SK-N-SH (cell line): ENCODE measurements around the gene P2RY8. TPM values are rescaled to one million over a fixed set of nuclear protein-coding genes. Genes with fewer than 3 reads are reported as not detected.

ENCODE experiments used
- CTCF ChIA-PET: fragments of 300-600, 350-600 bp; formaldehyde crosslinking; extraction: SDS; loops from one replicate; lab custom pipeline; 2021; lab: Yijun Ruan, JAX
- POLR2A ChIA-PET: fragments of 350-600 bp; sonication (Branson Sonifier 250); formaldehyde crosslinking; extraction: SDS; loops from one replicate; lab custom pipeline; 2020; ENCODE audit warnings: antibody characterized with exemption, inconsistent platforms; lab: Yijun Ruan, JAX
- DNase-seq: peaks from one replicate; pipeline ENCODE4 v3.0.0; 2012
- H2AFZ ChIP-seq: fragments of 200-600 bp; sonication (generic); 2 replicates; pipeline ENCODE4 v1.8.1; 2016; ENCODE audit warnings: antibody characterized with exemption, mild to moderate bottlenecking, low read depth
- H3F3A ChIP-seq: fragments of 200-600 bp; sonication (generic); replicated peaks from 2 replicates; pipeline ENCODE3; 2016; ENCODE audit warnings: antibody characterized with exemption, mild to moderate bottlenecking; ENCODE audit not compliant: insufficient read depth
- H3K27ac ChIP-seq, 2 experiments: fragments of 200-500 bp in 1 of 2; fragments of 200-600 bp in 1 of 2; sonication (Bioruptor generic) in 1 of 2; sonication (generic), shearing (Covaris generic) in 1 of 2; 2 replicates each; pipeline versions ENCODE4 v1.5.1 to v1.6.1; 2014 to 2016; ENCODE audit warnings: low read depth in 2 of 2, inconsistent platforms in 1 of 2, low read length in 1 of 2, mild to moderate bottlenecking in 1 of 2, mixed read lengths in 1 of 2
- H3K27me3 ChIP-seq: fragments of 200-600 bp; sonication (generic), shearing (Covaris generic); 2 replicates; pipeline ENCODE4 v1.6.1; 2016; ENCODE audit warnings: mixed run types; ENCODE audit not compliant: insufficient read depth
- H3K36me3 ChIP-seq, 2 experiments: fragments of 200-500 bp in 1 of 2; fragments of 200-600 bp in 1 of 2; sonication (Bioruptor generic) in 1 of 2; sonication (generic) in 1 of 2; replicated peaks in 1 of 2; 2 replicates each; pipeline versions ENCODE3 to v1.5.1; 2014 to 2016; ENCODE audit warnings: low read length in 1 of 2, mild to moderate bottlenecking in 1 of 2; ENCODE audit not compliant: insufficient read depth in 2 of 2, control insufficient read depth in 1 of 2
- H3K4me1 ChIP-seq, 2 experiments: fragments of 200-500 bp in 1 of 2; fragments of 200-600 bp in 1 of 2; sonication (Bioruptor generic) in 1 of 2; sonication (generic), shearing (Covaris generic) in 1 of 2; 2 replicates each; pipeline versions ENCODE4 v1.5.1 to v1.6.1; 2014 to 2016; ENCODE audit warnings: low read depth in 1 of 2, low read length in 1 of 2, mixed run types in 1 of 2; ENCODE audit not compliant: insufficient read depth in 2 of 2, control insufficient read depth in 1 of 2
- H3K4me2 ChIP-seq: fragments of 200-600 bp; sonication (generic), shearing (Covaris generic); 2 replicates; pipeline ENCODE4 v1.6.1; 2017; ENCODE audit warnings: mixed run types
- H3K4me3 ChIP-seq, 2 experiments: fragments of 200-500 bp in 1 of 2; fragments of 200-600 bp in 1 of 2; sonication (Bioruptor generic) in 1 of 2; sonication (generic), shearing (Covaris generic) in 1 of 2; 2 replicates each; pipeline versions ENCODE4 v1.5.1 to v1.8.1; 2014 to 2016; ENCODE audit warnings: low read depth in 2 of 2, inconsistent platforms in 1 of 2, low read length in 1 of 2, mild to moderate bottlenecking in 1 of 2, mixed read lengths in 1 of 2, moderate library complexity in 1 of 2
- H3K79me2 ChIP-seq: fragments of 200-600 bp; sonication (generic); 2 replicates; pipeline ENCODE4 v1.8.1; 2017; ENCODE audit warnings: mild to moderate bottlenecking; ENCODE audit not compliant: insufficient read depth
- H3K9ac ChIP-seq: fragments of 200-600 bp; sonication (generic); 2 replicates; pipeline ENCODE4 v1.6.1; 2017; ENCODE audit warnings: mixed run types
- H3K9me2 ChIP-seq: fragments of 200-600 bp; sonication (generic); 2 replicates; pipeline ENCODE4 v1.6.1; 2017; ENCODE audit warnings: mixed run types
- H3K9me3 ChIP-seq: fragments of 200-600 bp; sonication (generic); 2 replicates; pipeline ENCODE4 v1.6.1; 2017; ENCODE audit warnings: mixed run types, mild to moderate bottlenecking, moderate library complexity
- H4K20me1 ChIP-seq: fragments of 200-600 bp; sonication (generic); 2 replicates; pipeline ENCODE4 v1.6.1; 2017; ENCODE audit warnings: mild to moderate bottlenecking, mixed run types; ENCODE audit not compliant: insufficient read depth
- CHD2 ChIP-seq: fragments of 150-350 bp; IDR thresholded peaks from 2 replicates; pipeline ENCODE4 v1.6.1; 2018; ENCODE audit warnings: low read length; ENCODE audit not compliant: partially characterized antibody
- CTCF ChIP-seq: fragments of 200-600 bp; sonication (generic); IDR thresholded peaks from 2 replicates; pipeline ENCODE4 v1.6.1; 2017; ENCODE audit warnings: antibody characterized with exemption, mild to moderate bottlenecking, moderate library complexity
- ELF1 ChIP-seq: IDR thresholded peaks from 2 replicates; pipeline ENCODE4 v1.4.0; 2012
- EP300 ChIP-seq, 2 experiments: IDR thresholded peaks; 2 replicates each; pipeline versions ENCODE4 v1.4.0 to v1.6.1; 2012; ENCODE audit warnings: borderline replicate concordance in 1 of 2, low read depth in 1 of 2, low read length in 1 of 2
- FOSL2 ChIP-seq: IDR thresholded peaks from 2 replicates; pipeline ENCODE4 v1.4.0; 2012; ENCODE audit warnings: low read depth, mild to moderate bottlenecking, moderate library complexity, borderline replicate concordance
- MAX ChIP-seq: IDR thresholded peaks from 2 replicates; pipeline ENCODE4 v1.4.0; 2012; ENCODE audit warnings: low read depth
- MEF2A ChIP-seq: IDR thresholded peaks from 2 replicates; pipeline ENCODE4 v1.4.0; 2012; ENCODE audit warnings: low read depth, borderline replicate concordance
- NFIC ChIP-seq: IDR thresholded peaks from 2 replicates; pipeline ENCODE4 v1.4.0; 2012; ENCODE audit warnings: borderline replicate concordance
- PBX3 ChIP-seq: IDR thresholded peaks from 2 replicates; pipeline ENCODE4; 2012
- RCOR1 ChIP-seq: fragments of 150-350 bp; IDR thresholded peaks from 2 replicates; pipeline ENCODE4 v1.6.1; 2017; ENCODE audit warnings: antibody characterized with exemption, low read length
- RFX5 ChIP-seq: IDR thresholded peaks from 2 replicates; pipeline ENCODE4 v1.6.1; 2012; ENCODE audit warnings: mild to moderate bottlenecking, improper control_type of control experiment, low read length
- RXRA ChIP-seq: IDR thresholded peaks from 2 replicates; pipeline ENCODE4 v1.4.0; 2012; ENCODE audit warnings: low read depth, mild to moderate bottlenecking, borderline replicate concordance
- SIN3A ChIP-seq: IDR thresholded peaks from 2 replicates; pipeline ENCODE4 v1.6.1; 2012; ENCODE audit warnings: low read depth, mild to moderate bottlenecking, low read length, moderate library complexity, borderline replicate concordance
- SMC3 ChIP-seq: IDR thresholded peaks from 2 replicates; pipeline ENCODE4 v1.6.1; 2012; ENCODE audit warnings: low read depth, low read length, improper control_type of control experiment
- TAF1 ChIP-seq: IDR thresholded peaks from 2 replicates; pipeline ENCODE4 v1.6.1; 2012; ENCODE audit warnings: low read depth, mild to moderate bottlenecking, low read length, moderate library complexity, borderline replicate concordance
- TCF12 ChIP-seq: IDR thresholded peaks from 2 replicates; pipeline ENCODE4 v1.4.0; 2012
- TEAD4 ChIP-seq: IDR thresholded peaks from 2 replicates; pipeline ENCODE4 v1.4.0; 2012; ENCODE audit warnings: mild to moderate bottlenecking, borderline replicate concordance; ENCODE audit not compliant: insufficient read depth
- USF2 ChIP-seq: fragments of 150-350 bp; IDR thresholded peaks from 2 replicates; pipeline ENCODE4 v1.6.1; 2017; ENCODE audit warnings: antibody characterized with exemption, low read length, low read depth, borderline replicate concordance
- YY1 ChIP-seq: IDR thresholded peaks from 2 replicates; pipeline ENCODE4 v1.4.0; 2012; ENCODE audit warnings: low read depth, mild to moderate bottlenecking
- ZBTB33 ChIP-seq: IDR thresholded peaks from 2 replicates; pipeline ENCODE4 v1.4.0; 2012; ENCODE audit warnings: low read depth, borderline replicate concordance
- whole genome bisulfite sequencing: methylation state at CpG from one replicate; pipeline ENCODE4 v1.1.6; 2017; ENCODE audit warnings: low lambda C conversion rate; 5-methylcytosine and 5-hydroxymethylcytosine counted together
- polyA plus RNA-seq, 3 experiments: library from polyadenylated mRNA; depleted of rRNA; stranded (reverse); fragments of >200 nt; gene quantifications; 2 replicates each; pipeline ENCODE4 v1.2.3, GENCODE V29; 2012

Gene P2RY8
- polyA plus RNA-seq, 1 of the 3 experiments (the other 2 are of a cell fraction): 0.08 TPM

GRCh38 chrX:1449036-1449822 is 87.8 kb downstream of the P2RY8 start:
- H3K4me2 ChIP-seq: no peak overlapping the region
- POLR2A ChIA-PET: no interaction called here
- H3K4me1 ChIP-seq: peaks cover 0 to 9% of the 10 kb centered on the region in 2 experiments; a peak in 1 of 4 replicates

More at GRCh38 chrX:1449036-1449822, 87.8 kb downstream of the P2RY8 start:
- Histone ChIP-seq H3K9ac (no peak overlapping the region), H2AFZ (no peak overlapping the region), H3K27me3 (no peaks in the 10 kb centered on the region), H3F3A (peaks cover under 1% of the 10 kb centered on the region), H3K36me3 (peaks cover 0 to 4% of the 10 kb centered on the region in 2 experiments), H3K9me3 (no peaks in the 10 kb centered on the region), H4K20me1 (0 out of 2 replicates have a peak, but pooled peaks cover 3% of the 10 kb centered on the region), H3K4me3 (no peak overlapping the region; a peak in 1 of 4 replicates), H3K27ac (no peak overlapping the region), H3K9me2 (no peaks in the 10 kb centered on the region), H3K79me2 (peaks cover 61% of the 10 kb centered on the region)
- no peak for DNase-seq
- CTCF ChIA-PET: no interaction called here
- TF ChIP-seq CHD2: no peak
- TF ChIP-seq NFIC: no peak
- no peak for TF ChIP-seq TEAD4
- no peak for TF ChIP-seq RCOR1
- TF ChIP-seq FOSL2: no peak
- TF ChIP-seq EP300 (IDR thresholded peaks at IDR 0.05; ENCODE audit: borderline replicate concordance in 1 of 2, low read depth in 1 of 2, low read length in 1 of 2): no peak
- no peak for TF ChIP-seq MEF2A
- no peak for TF ChIP-seq RFX5
- TF ChIP-seq RXRA: no peak
- no peak for TF ChIP-seq SIN3A
- TF ChIP-seq TCF12: no peak
- no peak for TF ChIP-seq ELF1
- TF ChIP-seq SMC3: no peak
- no peak for TF ChIP-seq MAX
- no peak for TF ChIP-seq CTCF
- no peak for TF ChIP-seq ZBTB33
- TF ChIP-seq PBX3: no peak
- TF ChIP-seq TAF1: no peak
- TF ChIP-seq USF2: no peak
- TF ChIP-seq YY1: no peak
- 84% methylated on average over 9 of the region's 9 CpGs for WGBS
